Ishikawa (cell line): ENCODE measurements around the gene SLC24A3.

Source experiments
- CEBPB ChIP-seq: IDR thresholded peaks from 2 replicates; pipeline ENCODE4 v1.6.1; 2012
- CREB1 ChIP-seq: IDR thresholded peaks from 2 replicates; pipeline ENCODE4 v1.6.1; 2012; ENCODE audit warnings: low read depth
- EGR1 ChIP-seq: IDR thresholded peaks from 2 replicates; pipeline ENCODE4 v1.6.1; 2012
- EP300 ChIP-seq: IDR thresholded peaks from 2 replicates; pipeline ENCODE4 v1.6.1; 2012; ENCODE audit warnings: borderline replicate concordance
- FOXM1 ChIP-seq: IDR thresholded peaks from 2 replicates; pipeline ENCODE4 v1.6.1; 2012; ENCODE audit warnings: low read depth, borderline replicate concordance
- MAX ChIP-seq: IDR thresholded peaks from 2 replicates; pipeline ENCODE4 v1.6.1; 2012
- NFIC ChIP-seq: IDR thresholded peaks from 2 replicates; pipeline ENCODE4 v1.6.1; 2012
- RAD21 ChIP-seq: IDR thresholded peaks from 2 replicates; pipeline ENCODE4 v1.6.1; 2012; ENCODE audit warnings: low read depth
- TAF1 ChIP-seq: IDR thresholded peaks from 2 replicates; pipeline ENCODE4 v1.6.1; 2012; ENCODE audit warnings: low read depth, mild to moderate bottlenecking
- TCF12 ChIP-seq: IDR thresholded peaks from 2 replicates; pipeline ENCODE4 v1.6.1; 2012; ENCODE audit warnings: low read depth
- TEAD4 ChIP-seq: IDR thresholded peaks from 2 replicates; pipeline ENCODE4 v1.6.1; 2012
- USF1 ChIP-seq: IDR thresholded peaks from 2 replicates; pipeline ENCODE4 v1.6.1; 2012
- YY1 ChIP-seq: IDR thresholded peaks from 2 replicates; pipeline ENCODE4 v1.6.1; 2012; ENCODE audit warnings: low read depth
- ZBTB7A ChIP-seq: IDR thresholded peaks from 2 replicates; pipeline ENCODE4 v1.6.1; 2012; ENCODE audit warnings: low read depth
- TF ChIP-seq, protein P1 (sequence below): IDR thresholded peaks from 2 replicates; pipeline ENCODE4 v1.6.1; 2012; ENCODE audit warnings: low read depth, mild to moderate bottlenecking

Gene SLC24A3

GRCh38 chr20:19222520-19223040 lies 10.1 kb downstream of the SLC24A3 start:
- TF ChIP-seq FOXM1: no peak
- TF ChIP-seq EP300: no peak
- TF ChIP-seq MAX: no peak
- TF ChIP-seq USF1: no peak
- TF ChIP-seq, protein P1, sequence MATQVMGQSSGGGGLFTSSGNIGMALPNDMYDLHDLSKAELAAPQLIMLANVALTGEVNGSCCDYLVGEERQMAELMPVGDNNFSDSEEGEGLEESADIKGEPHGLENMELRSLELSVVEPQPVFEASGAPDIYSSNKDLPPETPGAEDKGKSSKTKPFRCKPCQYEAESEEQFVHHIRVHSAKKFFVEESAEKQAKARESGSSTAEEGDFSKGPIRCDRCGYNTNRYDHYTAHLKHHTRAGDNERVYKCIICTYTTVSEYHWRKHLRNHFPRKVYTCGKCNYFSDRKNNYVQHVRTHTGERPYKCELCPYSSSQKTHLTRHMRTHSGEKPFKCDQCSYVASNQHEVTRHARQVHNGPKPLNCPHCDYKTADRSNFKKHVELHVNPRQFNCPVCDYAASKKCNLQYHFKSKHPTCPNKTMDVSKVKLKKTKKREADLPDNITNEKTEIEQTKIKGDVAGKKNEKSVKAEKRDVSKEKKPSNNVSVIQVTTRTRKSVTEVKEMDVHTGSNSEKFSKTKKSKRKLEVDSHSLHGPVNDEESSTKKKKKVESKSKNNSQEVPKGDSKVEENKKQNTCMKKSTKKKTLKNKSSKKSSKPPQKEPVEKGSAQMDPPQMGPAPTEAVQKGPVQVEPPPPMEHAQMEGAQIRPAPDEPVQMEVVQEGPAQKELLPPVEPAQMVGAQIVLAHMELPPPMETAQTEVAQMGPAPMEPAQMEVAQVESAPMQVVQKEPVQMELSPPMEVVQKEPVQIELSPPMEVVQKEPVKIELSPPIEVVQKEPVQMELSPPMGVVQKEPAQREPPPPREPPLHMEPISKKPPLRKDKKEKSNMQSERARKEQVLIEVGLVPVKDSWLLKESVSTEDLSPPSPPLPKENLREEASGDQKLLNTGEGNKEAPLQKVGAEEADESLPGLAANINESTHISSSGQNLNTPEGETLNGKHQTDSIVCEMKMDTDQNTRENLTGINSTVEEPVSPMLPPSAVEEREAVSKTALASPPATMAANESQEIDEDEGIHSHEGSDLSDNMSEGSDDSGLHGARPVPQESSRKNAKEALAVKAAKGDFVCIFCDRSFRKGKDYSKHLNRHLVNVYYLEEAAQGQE: no peak
- no peak for TF ChIP-seq EGR1
- TF ChIP-seq NFIC: no peak
- no peak for TF ChIP-seq YY1
- TF ChIP-seq ZBTB7A: no peak
- TF ChIP-seq TCF12: no peak
- no peak for TF ChIP-seq CEBPB
- no peak for TF ChIP-seq CREB1
- no peak for TF ChIP-seq RAD21
- no peak for TF ChIP-seq TAF1

DNA sequence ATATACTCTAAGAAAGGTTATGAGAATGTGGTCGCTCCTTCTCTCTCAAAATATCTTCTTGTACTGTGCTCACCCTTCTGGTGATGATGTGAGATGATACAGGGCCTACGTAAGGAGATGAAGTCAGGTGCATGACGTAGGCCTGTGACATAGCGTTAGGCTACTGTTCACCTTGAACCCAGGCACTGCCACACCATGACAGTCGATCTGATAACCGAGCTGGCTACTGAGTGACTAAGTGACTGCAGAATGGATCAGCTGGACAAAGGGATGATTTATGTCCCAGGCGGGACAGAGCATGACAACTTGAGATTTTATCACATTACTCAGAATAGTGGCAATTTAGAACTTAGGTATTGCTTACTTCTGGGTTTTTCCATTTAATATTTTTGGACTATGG lies 11.2 kb downstream of the SLC24A3 start:
- TF ChIP-seq FOXM1 (no peak), TAF1 (no peak), RAD21 (no peak), USF1 (no peak), CEBPB (no peak), CREB1 (no peak), NFIC (no peak), TCF12 (no peak), YY1 (no peak), MAX (no peak), TEAD4 (no peak)

- TF ChIP-seq EGR1: no peak
- no peak for TF ChIP-seq USF1
- TF ChIP-seq TCF12: no peak
- TF ChIP-seq, protein P1: no peak
- no peak for TF ChIP-seq CEBPB
- TF ChIP-seq TEAD4: no peak
- TF ChIP-seq RAD21: no peak
- TF ChIP-seq TAF1: no peak
- no peak for TF ChIP-seq FOXM1
- no peak for TF ChIP-seq YY1
- no peak for TF ChIP-seq CREB1
- no peak for TF ChIP-seq ZBTB7A
- no peak for TF ChIP-seq EP300
- TF ChIP-seq NFIC: no peak
- TF ChIP-seq MAX: no peak
These were observed 19.1 kb downstream of the SLC24A3 start for GRCh38 chr20:19231359-19232035.

DNA sequence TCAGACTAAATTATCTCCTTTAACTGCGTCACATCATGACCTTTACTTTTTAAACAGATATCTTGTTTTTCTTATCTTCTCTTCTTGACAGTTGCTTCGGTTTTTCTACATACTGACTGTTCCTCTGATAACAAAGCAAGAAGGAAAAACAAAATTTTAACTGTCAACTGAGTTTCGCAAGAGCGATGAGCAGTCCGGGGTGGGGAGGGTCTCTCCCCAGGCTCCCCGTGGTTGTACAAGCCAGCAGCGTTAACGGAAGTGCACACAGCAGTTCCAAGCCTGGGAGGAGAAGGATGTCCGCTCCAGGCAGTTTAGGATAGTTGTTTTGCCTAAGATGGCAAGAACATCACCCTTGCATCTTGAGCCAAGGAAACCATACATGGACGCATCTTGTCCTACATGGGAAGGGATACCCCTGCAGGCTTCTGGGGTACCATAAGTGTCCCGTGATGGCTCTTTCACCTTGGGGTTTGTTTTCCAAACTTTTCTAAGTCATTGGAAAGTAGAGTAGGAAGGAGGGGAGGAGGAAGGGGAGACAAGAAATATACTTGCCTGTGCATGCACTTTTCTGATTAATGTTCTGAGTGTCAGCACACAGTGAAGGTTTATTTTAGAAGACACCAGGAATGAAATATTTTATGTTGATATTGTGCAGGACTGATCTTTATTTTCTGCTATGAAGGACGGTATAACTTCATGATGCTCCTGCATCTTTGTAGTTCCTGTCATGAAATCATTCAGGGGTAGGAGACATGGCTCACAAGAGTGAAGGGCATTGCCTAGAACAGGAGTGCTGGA lies 20.8 kb downstream of the SLC24A3 start:
- TF ChIP-seq YY1: no peak
- no peak for TF ChIP-seq CREB1
- TF ChIP-seq TCF12: no peak
- no peak for TF ChIP-seq ZBTB7A
- TF ChIP-seq TEAD4: no peak
- TF ChIP-seq, protein P1: no peak
- no peak for TF ChIP-seq EGR1
- TF ChIP-seq EP300: no peak
- no peak for TF ChIP-seq CEBPB
- no peak for TF ChIP-seq USF1
